ENCODE data around the gene MATR3.

MATR3 gene

DNA sequence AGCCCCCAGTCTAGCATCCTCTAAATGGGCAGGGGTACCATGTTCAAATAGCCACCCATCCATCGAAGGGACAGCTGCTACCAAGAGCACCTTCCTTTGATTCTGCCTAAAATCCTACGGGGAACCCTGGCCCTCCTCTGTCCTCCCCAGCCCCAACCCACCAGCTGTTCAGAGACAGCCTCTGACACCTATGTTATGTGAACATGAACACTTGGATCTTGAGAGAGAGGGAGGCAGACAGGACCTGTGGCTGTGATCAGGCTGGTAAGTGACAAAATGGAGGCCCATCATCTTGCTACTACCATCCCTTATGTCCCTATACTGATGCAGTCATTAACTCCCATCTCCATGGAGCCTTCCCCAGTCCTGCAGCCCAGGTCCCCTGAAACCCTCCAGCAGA is 81.4 kb downstream of the MATR3 start:
- Histone ChIP-seq H3K36me3 (ENCODE audit: control insufficient read depth, low read length) (peaks cover 14% of the 10 kb centered on the region), H3K27ac (ENCODE audit: low read depth, low read length) (no peak overlapping the region)

DNA sequence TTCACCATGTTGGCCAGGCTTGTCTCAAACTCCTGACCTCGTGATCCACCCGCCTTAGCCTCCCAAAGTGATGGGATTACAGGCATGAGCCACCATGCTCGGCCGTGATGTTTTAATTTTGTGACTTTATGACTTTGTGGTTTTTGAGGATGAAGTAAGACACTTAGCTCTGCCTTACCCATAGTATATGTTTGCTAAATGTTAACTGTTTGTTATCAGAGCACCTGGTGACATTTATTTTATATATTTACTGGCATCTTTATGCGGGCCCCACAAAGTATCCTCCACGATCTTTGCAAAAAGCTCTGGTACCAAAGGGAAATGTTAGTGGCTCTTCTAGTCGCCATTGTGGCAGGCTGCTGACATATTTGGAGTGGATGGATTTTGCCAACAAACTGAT is 82.8 kb downstream of the MATR3 start:
- TF ChIP-seq, protein P1, sequence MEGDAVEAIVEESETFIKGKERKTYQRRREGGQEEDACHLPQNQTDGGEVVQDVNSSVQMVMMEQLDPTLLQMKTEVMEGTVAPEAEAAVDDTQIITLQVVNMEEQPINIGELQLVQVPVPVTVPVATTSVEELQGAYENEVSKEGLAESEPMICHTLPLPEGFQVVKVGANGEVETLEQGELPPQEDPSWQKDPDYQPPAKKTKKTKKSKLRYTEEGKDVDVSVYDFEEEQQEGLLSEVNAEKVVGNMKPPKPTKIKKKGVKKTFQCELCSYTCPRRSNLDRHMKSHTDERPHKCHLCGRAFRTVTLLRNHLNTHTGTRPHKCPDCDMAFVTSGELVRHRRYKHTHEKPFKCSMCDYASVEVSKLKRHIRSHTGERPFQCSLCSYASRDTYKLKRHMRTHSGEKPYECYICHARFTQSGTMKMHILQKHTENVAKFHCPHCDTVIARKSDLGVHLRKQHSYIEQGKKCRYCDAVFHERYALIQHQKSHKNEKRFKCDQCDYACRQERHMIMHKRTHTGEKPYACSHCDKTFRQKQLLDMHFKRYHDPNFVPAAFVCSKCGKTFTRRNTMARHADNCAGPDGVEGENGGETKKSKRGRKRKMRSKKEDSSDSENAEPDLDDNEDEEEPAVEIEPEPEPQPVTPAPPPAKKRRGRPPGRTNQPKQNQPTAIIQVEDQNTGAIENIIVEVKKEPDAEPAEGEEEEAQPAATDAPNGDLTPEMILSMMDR (IDR thresholded peaks at IDR 0.05; ENCODE audit: low read depth, low read length, poor library complexity, severe bottlenecking), result no peak
- TF ChIP-seq EZH2phosphoT487 (IDR thresholded peaks at IDR 0.05; ENCODE audit: borderline replicate concordance, low read length), result no peak
- Histone ChIP-seq H3K79me2 (ENCODE audit: control insufficient read depth, low read length) (no peaks in the 10 kb centered on the region), H3K9me2 (replicated peaks; ENCODE audit: control insufficient read depth, low read length) (no peaks in the 10 kb centered on the region), H3K4me3 (ENCODE audit: low read length) (no peak overlapping the region), H3F3A (ENCODE audit: control insufficient read depth, insufficient read depth) (peaks cover 8% of the 10 kb centered on the region; the same call in 1 of the 2 replicates), H3K27ac (ENCODE audit: low read depth, low read length) (no peak overlapping the region), H3K27me3 (ENCODE audit: control insufficient read depth, low read length) (no peaks in the 10 kb centered on the region), H3K4me1 (ENCODE audit: control insufficient read depth, low read length) (no peaks in the 10 kb centered on the region), H3K4me2 (ENCODE audit: low read length) (no peak overlapping the region), H3K36me3 (ENCODE audit: control insufficient read depth, low read length) (peaks cover 9% of the 10 kb centered on the region), H3K9me3 (ENCODE audit: control insufficient read depth, insufficient read depth, low read length) (no peaks in the 10 kb centered on the region), H4K20me1 (ENCODE audit: control insufficient read depth, insufficient read depth, low read depth, low read length) (no peaks in the 10 kb centered on the region)

More for the DNA sequence above, 81.4 kb downstream of the MATR3 start:
- peaks cover 8% of the 10 kb centered on the region; the same call in 1 of the 2 replicates for H3F3A ChIP-seq (ENCODE audit: control insufficient read depth, insufficient read depth)
- H3K79me2 ChIP-seq (ENCODE audit: control insufficient read depth, low read length), result no peaks in the 10 kb centered on the region
- H3K9me3 ChIP-seq (ENCODE audit: control insufficient read depth, insufficient read depth, low read length), result no peaks in the 10 kb centered on the region
- H3K4me2 ChIP-seq (ENCODE audit: low read length), result no peak overlapping the region
- TF ChIP-seq EZH2phosphoT487 (IDR thresholded peaks at IDR 0.05; ENCODE audit: borderline replicate concordance, low read length), result no peak
- TF ChIP-seq, protein P1 (IDR thresholded peaks at IDR 0.05; ENCODE audit: low read depth, low read length, poor library complexity, severe bottlenecking), result peak; percentile 29
- H3K4me3 ChIP-seq (ENCODE audit: low read length), result no peak overlapping the region
- H3K4me1 ChIP-seq (ENCODE audit: control insufficient read depth, low read length), result no peaks in the 10 kb centered on the region
- H3K27me3 ChIP-seq (ENCODE audit: control insufficient read depth, low read length), result no peaks in the 10 kb centered on the region
- H3K9me2 ChIP-seq (replicated peaks; ENCODE audit: control insufficient read depth, low read length), result no peaks in the 10 kb centered on the region
- H4K20me1 ChIP-seq (ENCODE audit: control insufficient read depth, insufficient read depth, low read depth, low read length), result no peaks in the 10 kb centered on the region

DNA sequence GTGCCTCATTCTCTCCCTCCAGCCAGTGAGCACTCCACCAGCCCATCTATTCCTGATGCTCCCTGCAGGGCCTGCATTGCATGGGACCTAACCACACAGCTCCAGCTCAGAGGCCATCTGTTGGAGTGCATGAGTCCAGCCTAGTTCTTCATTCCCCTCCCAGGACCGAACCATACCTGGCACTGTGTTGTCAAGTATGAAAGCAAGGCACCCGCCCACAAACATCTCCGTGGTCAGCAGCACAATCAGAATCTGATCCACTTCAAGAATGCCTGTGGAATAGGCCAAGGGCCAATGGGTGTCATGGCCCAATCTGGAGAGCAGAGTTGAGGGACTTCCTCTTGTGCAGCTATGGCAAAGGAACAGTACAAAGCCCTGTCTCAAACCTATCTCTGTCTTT is 83.7 kb downstream of the MATR3 start:
- H3K4me1 ChIP-seq (ENCODE audit: control insufficient read depth, low read length), result peaks cover 5% of the 10 kb centered on the region
- H3F3A ChIP-seq (ENCODE audit: control insufficient read depth, insufficient read depth), result 0 out of 2 replicates have a peak, but pooled peaks cover 3% of the 10 kb centered on the region
- H3K9me3 ChIP-seq (ENCODE audit: control insufficient read depth, insufficient read depth, low read length), result no peaks in the 10 kb centered on the region
- H3K36me3 ChIP-seq (ENCODE audit: control insufficient read depth, low read length), result peaks cover under 1% of the 10 kb centered on the region
- no peak for TF ChIP-seq EZH2phosphoT487 (IDR thresholded peaks at IDR 0.05; ENCODE audit: borderline replicate concordance, low read length)
- TF ChIP-seq, protein P1 (IDR thresholded peaks at IDR 0.05; ENCODE audit: low read depth, low read length, poor library complexity, severe bottlenecking), result no peak
- H3K27ac ChIP-seq (ENCODE audit: low read depth, low read length), result no peak overlapping the region
- H3K9me2 ChIP-seq (replicated peaks; ENCODE audit: control insufficient read depth, low read length), result no peaks in the 10 kb centered on the region
- no peaks in the 10 kb centered on the region for H3K79me2 ChIP-seq (ENCODE audit: control insufficient read depth, low read length)
- no peaks in the 10 kb centered on the region for H4K20me1 ChIP-seq (ENCODE audit: control insufficient read depth, insufficient read depth, low read depth, low read length)
- no peaks in the 10 kb centered on the region for H3K27me3 ChIP-seq (ENCODE audit: control insufficient read depth, low read length)
- H3K4me3 ChIP-seq (ENCODE audit: low read length), result no peak overlapping the region
- H3K4me2 ChIP-seq (ENCODE audit: low read length), result no peak overlapping the region

All from DOHH2 (cell line).